DND-41 (cell line): ENCODE data around the gene PES1.

Experiments used
- EZH2 ChIP-seq: IDR thresholded peaks from 3 replicates; pipeline ENCODE4 v1.6.1; 2012; ENCODE audit warnings: borderline replicate concordance, low read depth, mild to moderate bottlenecking, moderate library complexity, low read length, inconsistent platforms; ENCODE audit not compliant: severe bottlenecking
- TF ChIP-seq, protein P1 (sequence below): IDR thresholded peaks from 2 replicates; pipeline ENCODE4 v1.5.1; 2012; ENCODE audit warnings: borderline replicate concordance, low read length, moderate library complexity, mild to moderate bottlenecking; ENCODE audit not compliant: poor library complexity, severe bottlenecking; ENCODE audit errors: extremely low read depth

DNA sequence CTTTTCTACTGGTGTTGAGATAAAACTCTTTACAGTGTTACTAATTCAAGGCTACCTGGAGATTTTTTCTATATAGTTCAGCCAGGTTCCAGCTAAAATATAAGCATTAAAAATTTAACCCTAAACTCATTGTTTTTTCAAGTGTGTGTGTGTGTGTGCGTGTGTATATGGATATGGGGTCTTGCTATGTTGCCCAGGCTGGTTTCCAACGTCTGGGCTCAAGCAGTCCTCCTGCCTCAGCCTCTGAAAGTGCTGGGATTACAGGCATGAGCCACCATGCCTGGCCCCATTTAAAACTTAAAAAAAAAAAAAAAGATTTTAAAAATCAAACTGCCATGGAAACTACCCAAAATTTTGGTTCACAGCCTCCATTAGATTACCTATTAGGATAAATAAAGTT lies 4.5 kb upstream of the PES1 start:
- TF ChIP-seq, protein P1, sequence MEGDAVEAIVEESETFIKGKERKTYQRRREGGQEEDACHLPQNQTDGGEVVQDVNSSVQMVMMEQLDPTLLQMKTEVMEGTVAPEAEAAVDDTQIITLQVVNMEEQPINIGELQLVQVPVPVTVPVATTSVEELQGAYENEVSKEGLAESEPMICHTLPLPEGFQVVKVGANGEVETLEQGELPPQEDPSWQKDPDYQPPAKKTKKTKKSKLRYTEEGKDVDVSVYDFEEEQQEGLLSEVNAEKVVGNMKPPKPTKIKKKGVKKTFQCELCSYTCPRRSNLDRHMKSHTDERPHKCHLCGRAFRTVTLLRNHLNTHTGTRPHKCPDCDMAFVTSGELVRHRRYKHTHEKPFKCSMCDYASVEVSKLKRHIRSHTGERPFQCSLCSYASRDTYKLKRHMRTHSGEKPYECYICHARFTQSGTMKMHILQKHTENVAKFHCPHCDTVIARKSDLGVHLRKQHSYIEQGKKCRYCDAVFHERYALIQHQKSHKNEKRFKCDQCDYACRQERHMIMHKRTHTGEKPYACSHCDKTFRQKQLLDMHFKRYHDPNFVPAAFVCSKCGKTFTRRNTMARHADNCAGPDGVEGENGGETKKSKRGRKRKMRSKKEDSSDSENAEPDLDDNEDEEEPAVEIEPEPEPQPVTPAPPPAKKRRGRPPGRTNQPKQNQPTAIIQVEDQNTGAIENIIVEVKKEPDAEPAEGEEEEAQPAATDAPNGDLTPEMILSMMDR: no peak
- no peak for TF ChIP-seq EZH2
